HG03439 (cell line): ENCODE measurements around the gene TXNL4B.

Experiments used
- ATAC-seq: cut with Tn5 transposase; IDR thresholded peaks from one replicate; pipeline ENCODE4 v1.9.1; 2021; ENCODE audit warnings: mild to moderate bottlenecking, moderate library complexity; ENCODE audit not compliant: unreplicated experiment

Gene TXNL4B

DNA sequence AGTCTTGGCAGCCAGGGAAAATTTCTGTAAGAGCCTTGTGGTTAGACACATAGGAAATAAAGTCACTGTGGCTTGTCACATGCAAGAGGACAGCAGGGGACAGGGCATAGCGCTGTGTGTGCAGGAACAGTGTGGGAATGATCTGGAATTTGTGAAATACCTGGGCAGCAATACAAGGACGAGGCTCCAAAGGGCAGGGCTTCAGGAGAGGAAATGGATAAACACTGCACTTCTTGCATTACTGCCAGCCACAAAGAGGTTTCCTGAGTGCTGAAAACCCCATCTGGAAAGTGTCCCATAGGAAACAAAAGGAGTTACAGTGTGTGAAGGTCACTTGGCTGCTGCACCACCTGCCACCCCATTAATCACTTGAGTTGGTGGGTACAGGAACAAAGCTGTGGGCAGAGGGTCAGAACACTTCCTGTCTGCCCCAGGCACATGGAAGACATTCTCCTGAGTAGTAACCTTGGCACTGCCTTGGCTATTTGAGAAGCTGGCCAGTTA lies 51.2 kb downstream of the TXNL4B start:
- ATAC-seq = no peak

DNA sequence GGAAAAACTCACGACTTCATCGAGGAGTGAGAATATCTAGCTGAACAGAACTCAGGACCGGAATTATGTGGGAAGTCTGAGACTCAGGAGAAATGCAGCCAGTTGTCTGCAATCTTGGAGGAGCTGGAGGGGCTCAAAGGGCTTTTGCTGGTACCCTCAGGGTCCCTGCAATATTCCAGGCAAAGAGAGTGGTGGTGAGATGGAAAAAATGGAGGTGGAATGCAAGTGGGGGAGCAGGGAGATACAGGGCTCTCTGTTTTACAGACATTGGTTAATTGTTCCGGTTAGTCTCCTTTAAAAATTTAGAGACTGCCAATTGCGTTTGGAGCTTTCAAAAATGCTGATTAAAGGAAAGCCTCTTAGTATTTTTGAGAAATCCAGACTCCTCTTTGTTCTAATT lies 57.3 kb downstream of the TXNL4B start:
- no peak for ATAC-seq
